GM06990 (cell line): Measurements from ENCODE around the gene PICK1.
"Not testable (repeated sequence)": the region's sequence is repeated elsewhere in the genome, so short reads cannot be mapped to it uniquely, and the experiment has no call there.

Experiments used
- DNase-seq: peaks from one replicate; pipeline ENCODE4 v3.0.0-alpha.2; 2011; ENCODE audit not compliant: insufficient read length; ENCODE audit errors: extremely low read depth
- H3K27me3 ChIP-seq: replicated peaks from 2 replicates; pipeline ENCODE4 v1.6.0; 2011; ENCODE audit warnings: low read length; ENCODE audit not compliant: control insufficient read depth, insufficient read depth
- H3K36me3 ChIP-seq: 2 replicates; pipeline ENCODE4 v1.5.1; 2011; ENCODE audit warnings: low read length; ENCODE audit not compliant: control insufficient read depth, insufficient read depth
- H3K4me3 ChIP-seq: replicated peaks from 2 replicates; pipeline ENCODE4 v1.5.1; 2011; ENCODE audit warnings: low read depth, mild to moderate bottlenecking, control low read depth, low read length
- CTCF ChIP-seq: IDR thresholded peaks from 2 replicates; pipeline ENCODE4 v1.5.1; 2011; ENCODE audit warnings: low read length, control low read depth, mild to moderate bottlenecking, inconsistent platforms; ENCODE audit not compliant: insufficient read depth, poor library complexity, severe bottlenecking

Gene PICK1

GRCh38 chr22:38115423-38116205 lies 58.4 kb downstream of the PICK1 start:
- no peak for TF ChIP-seq CTCF
- H3K36me3 ChIP-seq: peaks cover 1% of the 10 kb centered on the region
- H3K27me3 ChIP-seq: no peaks in the 10 kb centered on the region
- DNase-seq: no peak
- no peak overlapping the region for H3K4me3 ChIP-seq

GRCh38 chr22:38117556-38117955 lies 60.4 kb downstream of the PICK1 start:
- not testable (repeated sequence) for DNase-seq, H3K4me3 ChIP-seq, H3K27me3 ChIP-seq, H3K36me3 ChIP-seq

GRCh38 chr22:38118182-38118581 lies 61.0 kb downstream of the PICK1 start:
- no peak overlapping the region for H3K4me3 ChIP-seq
- no peaks in the 10 kb centered on the region; the same call in 1 of the 2 replicates for H3K36me3 ChIP-seq
- DNase-seq: no peak
- no peak for TF ChIP-seq CTCF
- no peaks in the 10 kb centered on the region for H3K27me3 ChIP-seq

GRCh38 chr22:38118747-38119146 lies 61.5 kb downstream of the PICK1 start:
- not testable (repeated sequence) for DNase-seq, H3K27me3 ChIP-seq, H3K36me3 ChIP-seq, H3K4me3 ChIP-seq

GRCh38 chr22:38120359-38121110 lies 63.3 kb downstream of the PICK1 start:
- 0 out of 2 replicates have a peak, but pooled peaks cover 2% of the 10 kb centered on the region for H3K36me3 ChIP-seq

GRCh38 chr22:38122616-38123015 lies 65.4 kb downstream of the PICK1 start:
- Histone ChIP-seq H3K27me3 (no peaks in the 10 kb centered on the region), H3K4me3 (no peak overlapping the region), H3K36me3 (0 out of 2 replicates have a peak, but pooled peaks cover 2% of the 10 kb centered on the region)
- no peak for TF ChIP-seq CTCF
- no peak for DNase-seq

More at GRCh38 chr22:38120359-38121110, 63.3 kb downstream of the PICK1 start:
- no peak for TF ChIP-seq CTCF
- Histone ChIP-seq H3K27me3 (no peaks in the 10 kb centered on the region), H3K4me3 (no peak overlapping the region)
- DNase-seq: no peak
